HUES64 (cell line): ENCODE data around the gene S100A12.

Source experiments
- H3K27ac ChIP-seq: 2 replicates; pipeline ENCODE4 v1.7.0; 2013; ENCODE audit warnings: low read depth, low read length, inconsistent platforms
- H3K27me3 ChIP-seq: 2 replicates; pipeline ENCODE4 v1.6.1; 2013; ENCODE audit warnings: mild to moderate bottlenecking, low read length; ENCODE audit not compliant: insufficient read depth
- H3K36me3 ChIP-seq: 2 replicates; pipeline ENCODE4 v1.6.1; 2013; ENCODE audit warnings: mild to moderate bottlenecking, low read length; ENCODE audit not compliant: insufficient read depth
- H3K4me1 ChIP-seq: 2 replicates; pipeline ENCODE4 v1.6.1; 2013; ENCODE audit warnings: mild to moderate bottlenecking, low read length, moderate library complexity; ENCODE audit not compliant: insufficient read depth
- H3K4me3 ChIP-seq: 2 replicates; pipeline ENCODE4 v1.5.1; 2013; ENCODE audit warnings: mild to moderate bottlenecking, low read length, moderate library complexity
- H3K9ac ChIP-seq: 2 replicates; pipeline ENCODE4 v1.6.1; 2013; ENCODE audit warnings: mild to moderate bottlenecking, low read depth, low read length
- H3K9me3 ChIP-seq: 2 replicates; pipeline ENCODE4 v1.6.1; 2013; ENCODE audit warnings: low read depth, low read length; ENCODE audit not compliant: insufficient read depth
- WGBS: fragments of 150-250, 120-280 bp; methylation state at CpG from one replicate; pipeline ENCODE4 v1.1.7; 2013; ENCODE audit warnings: missing lambda C conversion rate; 5-methylcytosine and 5-hydroxymethylcytosine counted together

Gene S100A12

GRCh38 chr1:153364766-153365666 is 10.4 kb downstream of the S100A12 start:
- H3K27ac ChIP-seq = no peak overlapping the region
- no peaks in the 10 kb centered on the region for H3K4me1 ChIP-seq
- H3K27me3 ChIP-seq = no peaks in the 10 kb centered on the region; the same call in 1 of the 2 replicates
- no peaks in the 10 kb centered on the region for H3K9me3 ChIP-seq
- H3K9ac ChIP-seq = no peak overlapping the region
- WGBS = 91% methylated on average over 11 of the region's 12 CpGs
- no peak overlapping the region for H3K4me3 ChIP-seq
- H3K36me3 ChIP-seq = no peaks in the 10 kb centered on the region

GRCh38 chr1:153364156-153364555 is 11.3 kb downstream of the S100A12 start:
- Histone ChIP-seq H3K9ac (no peak overlapping the region), H3K36me3 (no peaks in the 10 kb centered on the region), H3K4me1 (no peaks in the 10 kb centered on the region), H3K27me3 (no peaks in the 10 kb centered on the region; the same call in 1 of the 2 replicates), H3K4me3 (no peak overlapping the region), H3K27ac (no peak overlapping the region), H3K9me3 (no peaks in the 10 kb centered on the region)

- no peak overlapping the region for H3K27ac ChIP-seq
- no peak overlapping the region for H3K4me3 ChIP-seq
- H3K36me3 ChIP-seq = no peaks in the 10 kb centered on the region
- no peaks in the 10 kb centered on the region; the same call in 1 of the 2 replicates for H3K27me3 ChIP-seq
- no peak overlapping the region for H3K9ac ChIP-seq
- WGBS = 86% methylated on average over 3 of the region's 3 CpGs
- no peaks in the 10 kb centered on the region for H3K4me1 ChIP-seq
- H3K9me3 ChIP-seq = no peaks in the 10 kb centered on the region
Measured at GRCh38 chr1:153363641-153364040, 11.8 kb downstream of the S100A12 start.

GRCh38 chr1:153362187-153362775 is 13.1 kb downstream of the S100A12 start:
- 91% methylated on average over 3 of the region's 3 CpGs for WGBS
- Histone ChIP-seq H3K27me3 (no peaks in the 10 kb centered on the region), H3K4me3 (no peak overlapping the region), H3K36me3 (no peaks in the 10 kb centered on the region), H3K27ac (no peak overlapping the region), H3K4me1 (no peaks in the 10 kb centered on the region), H3K9ac (no peak overlapping the region), H3K9me3 (no peaks in the 10 kb centered on the region)

- no peaks in the 10 kb centered on the region for H3K4me1 ChIP-seq
- no peaks in the 10 kb centered on the region for H3K27me3 ChIP-seq
- no peak overlapping the region for H3K27ac ChIP-seq
- H3K4me3 ChIP-seq = no peak overlapping the region
- no peaks in the 10 kb centered on the region for H3K36me3 ChIP-seq
- H3K9me3 ChIP-seq = no peaks in the 10 kb centered on the region
- 87% methylated on average over 4 of the region's 4 CpGs for WGBS
- no peak overlapping the region for H3K9ac ChIP-seq
Measured at GRCh38 chr1:153361480-153362109, 13.8 kb downstream of the S100A12 start.

GRCh38 chr1:153360592-153361479 is 14.6 kb downstream of the S100A12 start:
- H3K9ac ChIP-seq = no peak overlapping the region
- H3K4me1 ChIP-seq = no peaks in the 10 kb centered on the region
- H3K27me3 ChIP-seq = no peaks in the 10 kb centered on the region
- H3K9me3 ChIP-seq = no peaks in the 10 kb centered on the region
- no peak overlapping the region for H3K4me3 ChIP-seq
- no peak overlapping the region for H3K27ac ChIP-seq
- WGBS = 92% methylated on average over 11 of the region's 11 CpGs
- no peaks in the 10 kb centered on the region for H3K36me3 ChIP-seq

GRCh38 chr1:153360190-153360589 is 15.2 kb downstream of the S100A12 start:
- no peaks in the 10 kb centered on the region for H3K4me1 ChIP-seq
- H3K36me3 ChIP-seq = no peaks in the 10 kb centered on the region
- H3K27ac ChIP-seq = no peak overlapping the region
- H3K4me3 ChIP-seq = no peak overlapping the region
- H3K27me3 ChIP-seq = no peaks in the 10 kb centered on the region
- WGBS = 100% methylated on average over 2 of the region's 2 CpGs
- H3K9me3 ChIP-seq = no peaks in the 10 kb centered on the region
- no peak overlapping the region for H3K9ac ChIP-seq

GRCh38 chr1:153359241-153359640 is 16.2 kb downstream of the S100A12 start:
- Histone ChIP-seq H3K9ac (no peak overlapping the region), H3K4me3 (no peak overlapping the region), H3K27ac (no peak overlapping the region), H3K9me3 (no peaks in the 10 kb centered on the region), H3K4me1 (no peaks in the 10 kb centered on the region), H3K36me3 (no peaks in the 10 kb centered on the region), H3K27me3 (no peaks in the 10 kb centered on the region)
- WGBS = 91% methylated on average over 4 of the region's 6 CpGs

- H3K9ac ChIP-seq = no peak overlapping the region
Measured at GRCh38 chr1:153358691-153358975, 16.8 kb downstream of the S100A12 start.

GRCh38 chr1:153357853-153358690 is 17.3 kb downstream of the S100A12 start, which contains the start of gene S100A9:
Gene S100A9 (plus strand): TSS chr1:153357854. CDS start chr1:153358284, 430 bp downstream.
- WGBS = 92% methylated on average over 11 of the region's 11 CpGs
- no peak within 1 kb of the TSS for H3K9ac ChIP-seq
- no peaks in the 10 kb centered on the region for H3K36me3 ChIP-seq
- no peak within 1 kb of the TSS for H3K27ac ChIP-seq
- no peaks in the 10 kb centered on the region for H3K27me3 ChIP-seq
- H3K4me3 ChIP-seq = no peak within 1 kb of the TSS
- H3K9me3 ChIP-seq = no peaks in the 10 kb centered on the region
- H3K4me1 ChIP-seq = no peaks in the 10 kb centered on the region

More at GRCh38 chr1:153358691-153358975, 16.8 kb downstream of the S100A12 start:
- no peaks in the 10 kb centered on the region for H3K4me1 ChIP-seq
- no peaks in the 10 kb centered on the region for H3K27me3 ChIP-seq
- H3K27ac ChIP-seq = no peak overlapping the region
- WGBS = 92% methylated on average over 3 of the region's 3 CpGs
- H3K9me3 ChIP-seq = no peaks in the 10 kb centered on the region
- H3K4me3 ChIP-seq = no peak overlapping the region
- H3K36me3 ChIP-seq = no peaks in the 10 kb centered on the region
